Neuronal stem cell (in vitro differentiated cells): ENCODE results near the gene GNG12.

Experiments
- DNase-seq: peaks from one replicate; pipeline ENCODE4 v3.0.0-alpha.2; 2013; ENCODE audit warnings: low spot score
- H2AFZ ChIP-seq: one replicate; pipeline ENCODE4 v1.6.1; 2013; ENCODE audit warnings: mild to moderate bottlenecking, low read length, inconsistent platforms
- H2AK5ac ChIP-seq: 2 replicates; pipeline ENCODE4 v1.6.1; 2013; ENCODE audit warnings: low read depth, mild to moderate bottlenecking, inconsistent platforms, low read length, moderate library complexity, mixed read lengths
- H2BK120ac ChIP-seq: 2 replicates; pipeline ENCODE4 v1.6.1; 2013; ENCODE audit warnings: low read depth, mild to moderate bottlenecking, inconsistent platforms, low read length, moderate library complexity, mixed read lengths
- H2BK12ac ChIP-seq: one replicate; pipeline ENCODE4 v1.6.1; 2013; ENCODE audit warnings: low read length, inconsistent platforms
- H2BK15ac ChIP-seq: 2 replicates; pipeline ENCODE4 v1.6.1; 2013; ENCODE audit warnings: mild to moderate bottlenecking, low read length, inconsistent platforms, mixed read lengths
- H2BK5ac ChIP-seq: one replicate; pipeline ENCODE4 v1.6.1; 2013; ENCODE audit warnings: inconsistent platforms, mild to moderate bottlenecking, low read length, moderate library complexity
- H3K14ac ChIP-seq: one replicate; pipeline ENCODE4 v1.6.1; 2013; ENCODE audit warnings: low read length, inconsistent platforms
- H3K18ac ChIP-seq: 2 replicates; pipeline ENCODE4 v1.6.1; 2013; ENCODE audit warnings: low read length, inconsistent platforms
- H3K23ac ChIP-seq: 2 replicates; pipeline ENCODE4 v1.6.1; 2013; ENCODE audit warnings: low read depth, mild to moderate bottlenecking, mixed read lengths, low read length, inconsistent platforms; ENCODE audit not compliant: poor library complexity
- H3K27ac ChIP-seq: replicated peaks from 3 replicates; pipeline ENCODE4 v1.5.1; 2013; ENCODE audit warnings: low read length, inconsistent platforms
- H3K27me3 ChIP-seq, 3 experiments: 2 replicates each; pipeline ENCODE4 v1.6.1; 2013; ENCODE audit warnings: low read length in 3 of 3, mild to moderate bottlenecking in 2 of 3, inconsistent platforms in 1 of 3, low read depth in 1 of 3, mixed read lengths in 1 of 3, moderate library complexity in 1 of 3; ENCODE audit not compliant: control insufficient read depth in 3 of 3, insufficient read depth in 3 of 3
- H3K36me3 ChIP-seq, 2 donors: replicated peaks in 1 of 2; 2 replicates each; pipeline ENCODE4 v1.6.1; 2013; ENCODE audit warnings: low read length in 2 of 2; ENCODE audit not compliant: control insufficient read depth in 2 of 2, insufficient read depth in 2 of 2
- H3K4ac ChIP-seq: 2 replicates; pipeline ENCODE4 v1.6.1; 2013; ENCODE audit warnings: inconsistent platforms, mild to moderate bottlenecking, low read length, moderate library complexity
- H3K4me1 ChIP-seq, 2 donors: 1 replicate in 1 of 2; 2 replicates in 1 of 2; pipeline ENCODE4 v1.6.1; 2013; ENCODE audit warnings: low read length in 2 of 2, low read depth in 1 of 2; ENCODE audit not compliant: control insufficient read depth in 2 of 2, insufficient read depth in 1 of 2
- H3K4me2 ChIP-seq: one replicate; pipeline ENCODE4 v1.6.1; 2013; ENCODE audit warnings: mild to moderate bottlenecking, low read length, inconsistent platforms; ENCODE audit not compliant: insufficient read depth, poor library complexity, severe bottlenecking
- H3K4me3 ChIP-seq, 2 donors: 2 replicates each; pipeline ENCODE4 v1.5.1; 2013; ENCODE audit warnings: low read length in 2 of 2, mild to moderate bottlenecking in 2 of 2, inconsistent platforms in 1 of 2, moderate library complexity in 1 of 2
- H3K79me1 ChIP-seq: one replicate; pipeline ENCODE4 v1.6.1; 2013; ENCODE audit warnings: low read depth, mild to moderate bottlenecking, inconsistent platforms, low read length, moderate library complexity
- H3K9ac ChIP-seq: one replicate; pipeline ENCODE4 v1.6.1; 2013; ENCODE audit warnings: mild to moderate bottlenecking, low read depth, low read length, inconsistent platforms; ENCODE audit not compliant: poor library complexity
- H3K9me3 ChIP-seq, 2 donors: replicated peaks in 1 of 2; 2 replicates each; pipeline versions ENCODE3 to v1.6.1; 2013; ENCODE audit warnings: low read length in 2 of 2, mild to moderate bottlenecking in 2 of 2, inconsistent platforms in 1 of 2, low read depth in 1 of 2, mixed read lengths in 1 of 2, moderate library complexity in 1 of 2; ENCODE audit not compliant: control insufficient read depth in 2 of 2, insufficient read depth in 1 of 2
- H4K8ac ChIP-seq: one replicate; pipeline ENCODE4 v1.6.1; 2013; ENCODE audit warnings: low read depth, mild to moderate bottlenecking, inconsistent platforms, low read length, moderate library complexity
- H4K91ac ChIP-seq: one replicate; pipeline ENCODE4 v1.6.1; 2013; ENCODE audit warnings: low read length, low read depth, mild to moderate bottlenecking, inconsistent platforms; ENCODE audit not compliant: poor library complexity
- WGBS, 2 donors: extraction: QIAGEN DNeasy Blood & Tissue Kit; methylation state at CpG; one replicate each; pipeline ENCODE4 v1.1.7; 2013; ENCODE audit warnings: missing lambda C conversion rate in 2 of 2, mixed read lengths in 1 of 2; ENCODE audit not compliant: insufficient read length in 2 of 2, insufficient replicate concordance in 1 of 2; ENCODE audit errors: extremely low coverage in 2 of 2; 5-methylcytosine and 5-hydroxymethylcytosine counted together

Gene GNG12

DNA sequence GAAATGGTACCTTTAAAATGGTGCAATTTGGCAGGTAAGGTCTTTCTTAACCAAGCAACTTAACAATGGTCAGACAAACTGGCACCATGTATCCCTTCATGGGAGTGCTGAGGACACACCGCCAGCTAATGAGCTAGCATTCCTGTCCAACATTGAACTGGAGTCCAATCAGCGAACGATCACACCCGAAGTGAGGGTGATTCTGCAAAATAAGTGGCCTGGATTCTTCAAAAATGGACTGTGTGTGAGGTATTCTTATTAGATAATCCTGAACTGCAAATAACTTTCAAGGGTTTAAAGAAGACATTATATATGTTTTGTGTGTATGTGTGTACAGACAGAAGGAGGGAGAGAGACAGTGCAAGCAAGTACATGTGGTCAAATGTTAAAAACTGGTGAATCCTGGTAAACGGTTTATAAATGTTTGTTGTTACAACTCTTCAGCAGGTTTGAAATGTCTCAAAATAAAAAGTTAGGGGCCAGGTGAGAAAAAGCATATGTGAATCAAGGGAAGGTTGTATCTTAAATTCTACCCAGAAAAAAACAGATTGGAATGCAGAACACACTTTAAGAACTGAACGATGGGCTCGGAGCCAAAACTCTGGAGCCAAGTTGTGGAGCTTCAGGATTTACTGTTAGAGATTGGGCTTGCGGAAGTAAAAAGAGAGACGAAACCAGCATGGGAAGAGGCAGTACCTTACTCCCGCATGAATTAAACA lies 127.4 kb downstream of the GNG12 start:
- Histone ChIP-seq H2BK5ac (no peak overlapping the region), H3K27me3 (no peaks in the 10 kb centered on the region), H4K91ac (no peak overlapping the region), H2BK120ac (no peak overlapping the region), H4K8ac (no peak overlapping the region), H3K4me1 (peaks cover 0 to 3% of the 10 kb centered on the region in 2 donors), H3K27ac (no peak overlapping the region), H3K4me3 (no peak overlapping the region), H2AK5ac (no peak overlapping the region), H2BK15ac (no peak overlapping the region), H2AFZ (no peak overlapping the region), H3K4me2 (no peak overlapping the region), H3K9ac (no peak overlapping the region), H3K18ac (no peak overlapping the region), H3K79me1 (no peaks in the 10 kb centered on the region), H3K36me3 (no peaks in the 10 kb centered on the region), H3K9me3 (no peaks in the 10 kb centered on the region), H3K4ac (no peak overlapping the region), H3K23ac (no peak overlapping the region), H2BK12ac (no peak overlapping the region), H3K14ac (no peak overlapping the region)
- DNase-seq = no peak
- no CpG with 5 or more reads among the region's 10 CpGs for WGBS, 2 donors

DNA sequence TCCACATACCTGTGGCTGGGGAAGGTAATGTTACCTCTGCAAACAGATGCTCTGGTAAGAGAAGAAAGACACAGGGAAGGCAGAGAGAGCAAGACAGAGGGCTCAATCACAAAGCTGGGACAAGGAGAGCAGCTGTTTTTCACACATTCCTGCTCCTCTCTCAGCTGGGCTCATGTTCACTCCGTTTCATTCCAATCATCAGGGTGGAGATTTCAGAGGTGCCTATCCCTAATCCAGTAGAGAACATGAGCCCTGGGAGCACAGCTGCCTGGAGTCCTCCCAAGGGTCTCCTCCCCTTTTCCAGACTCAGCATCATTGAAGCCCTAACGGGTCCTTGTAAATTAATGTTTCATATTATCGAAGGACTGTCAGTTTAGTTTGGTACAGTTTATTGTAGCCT lies 128.9 kb downstream of the GNG12 start:
- Histone ChIP-seq H3K18ac (no peak overlapping the region), H3K4me1 (peaks cover 0 to 6% of the 10 kb centered on the region in 2 donors), H3K36me3 (no peaks in the 10 kb centered on the region), H4K8ac (no peak overlapping the region), H2AK5ac (no peak overlapping the region), H3K4me2 (no peak overlapping the region), H3K14ac (no peak overlapping the region), H3K23ac (no peak overlapping the region), H3K4ac (no peak overlapping the region), H2BK5ac (no peak overlapping the region), H3K4me3 (no peak overlapping the region), H3K27ac (no peak overlapping the region), H2BK15ac (no peak overlapping the region), H3K9me3 (no peaks in the 10 kb centered on the region), H2AFZ (no peak overlapping the region), H2BK120ac (no peak overlapping the region), H4K91ac (no peak overlapping the region), H3K9ac (no peak overlapping the region), H3K27me3 (no peaks in the 10 kb centered on the region), H2BK12ac (no peak overlapping the region), H3K79me1 (no peaks in the 10 kb centered on the region)
- no CpG with 5 or more reads among the region's 3 CpGs for WGBS, 2 donors
- DNase-seq = no peak

DNA sequence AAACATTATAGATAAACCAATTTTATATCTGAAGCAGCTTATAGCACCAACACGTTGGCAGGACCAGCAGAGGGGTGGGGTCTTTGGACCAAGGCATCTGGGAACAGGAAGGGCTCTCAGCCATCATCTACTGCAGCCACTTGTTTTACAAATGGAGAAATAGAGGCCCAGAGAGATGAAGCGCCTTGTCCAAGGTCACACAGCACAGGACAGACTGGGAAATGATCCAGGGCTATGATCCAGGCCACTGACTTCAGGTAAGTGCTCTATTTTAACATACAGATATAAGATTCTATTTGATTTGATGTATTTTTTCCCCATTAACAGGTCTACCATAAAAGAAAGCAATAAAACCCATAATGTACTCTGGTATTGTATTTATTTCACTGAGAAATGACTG lies 131.4 kb downstream of the GNG12 start:
- Histone ChIP-seq H3K4me2 (no peak overlapping the region), H3K4ac (no peak overlapping the region), H3K79me1 (no peaks in the 10 kb centered on the region), H4K8ac (no peak overlapping the region), H3K27ac (no peak overlapping the region), H3K9ac (no peak overlapping the region), H2AK5ac (no peak overlapping the region), H2BK120ac (no peak overlapping the region), H3K36me3 (no peaks in the 10 kb centered on the region), H3K23ac (no peak overlapping the region), H3K9me3 (no peaks in the 10 kb centered on the region), H3K4me1 (peaks cover 0 to 6% of the 10 kb centered on the region in 2 donors), H2BK15ac (no peak overlapping the region), H3K4me3 (no peak overlapping the region), H3K14ac (no peak overlapping the region), H2AFZ (no peak overlapping the region), H4K91ac (no peak overlapping the region), H2BK5ac (no peak overlapping the region), H3K27me3 (no peaks in the 10 kb centered on the region), H2BK12ac (no peak overlapping the region), H3K18ac (no peak overlapping the region)
- DNase-seq = no peak
- no CpG with 5 or more reads among the region's 2 CpGs for WGBS, 2 donors

DNA sequence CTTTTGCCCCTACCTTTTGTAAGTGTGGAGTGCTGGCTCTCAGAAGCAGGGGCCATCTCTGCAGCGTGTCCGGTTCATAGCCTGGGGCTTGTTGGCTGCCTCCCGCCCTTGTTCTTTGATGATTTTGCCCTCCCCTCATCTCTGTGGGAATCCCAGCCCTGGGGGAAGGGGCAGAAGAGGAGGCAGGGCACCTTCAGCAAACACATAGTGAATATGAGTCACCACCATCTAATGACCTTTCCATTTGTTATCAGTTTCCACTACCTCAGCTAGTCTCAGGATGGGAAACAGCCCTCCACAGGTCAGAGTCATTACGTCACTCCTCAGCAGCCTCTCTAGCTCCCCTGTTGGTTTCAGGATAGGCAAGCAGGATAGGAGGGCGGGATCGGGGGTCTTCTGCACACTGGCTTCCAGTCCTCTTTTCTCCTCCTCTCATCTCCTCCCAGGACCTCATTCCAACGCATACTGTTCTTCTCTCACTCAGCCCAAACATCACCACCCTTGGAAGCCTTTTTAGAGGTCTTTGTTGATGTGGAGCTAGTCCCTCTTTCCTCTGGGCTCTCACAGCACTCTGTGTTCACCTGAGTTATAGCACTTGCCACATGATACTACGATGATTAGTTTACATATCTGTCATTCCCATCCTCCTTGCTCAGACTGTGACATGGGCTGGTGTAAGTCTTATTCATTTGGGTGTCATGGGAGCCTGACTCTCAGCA lies 132.4 kb downstream of the GNG12 start:
- H3K4me2 ChIP-seq = no peak overlapping the region
- no peak overlapping the region for H2BK12ac ChIP-seq
- H4K8ac ChIP-seq = no peak overlapping the region
- no peak overlapping the region for H3K9ac ChIP-seq
- DNase-seq = peak; percentile 26
- H3K4ac ChIP-seq = no peak overlapping the region
- H3K4me1 ChIP-seq = peaks cover 0 to 6% of the 10 kb centered on the region in 2 donors
- no peaks in the 10 kb centered on the region for H3K79me1 ChIP-seq
- H4K91ac ChIP-seq = no peak overlapping the region
- H2BK15ac ChIP-seq = no peak overlapping the region
- H2AFZ ChIP-seq = no peak overlapping the region
- H3K14ac ChIP-seq = no peak overlapping the region
- H2BK120ac ChIP-seq = no peak overlapping the region
- no peak overlapping the region for H3K27ac ChIP-seq
- H3K27me3 ChIP-seq = no peaks in the 10 kb centered on the region
- no peak overlapping the region for H2BK5ac ChIP-seq
- no CpG with 5 or more reads among the region's 8 CpGs for WGBS, 2 donors
- H3K23ac ChIP-seq = no peak overlapping the region
- no peaks in the 10 kb centered on the region for H3K9me3 ChIP-seq
- H3K4me3 ChIP-seq = no peak overlapping the region
- no peaks in the 10 kb centered on the region for H3K36me3 ChIP-seq
- H3K18ac ChIP-seq = peak overlapping the region; percentile 15
- H2AK5ac ChIP-seq = no peak overlapping the region
